Cardiac ventricle fibroblast (primary cell): ENCODE results near the gene CRYAA. TPM values are rescaled to one million over a fixed set of nuclear protein-coding genes. Genes with fewer than 3 reads are reported as not detected.

Experiments
- total RNA-seq: library from RNA; depleted of rRNA; stranded (reverse); fragments of >200 nt; gene quantifications from 2 replicates; pipeline ENCODE4 v1.2.3, GENCODE V29; 2015

The CRYAA gene
- total RNA-seq = not detected in 2 replicates

GRCh38 chr21:43168708-43169107 is at the start of gene CRYAA:
TSS of gene CRYAA (plus strand) at chr21:43169008. CDS start at chr21:43169100, 92 bp downstream.

Other genes with a start within 250 kb of the CRYAA start
- not detected in 2 replicates for gene ERVH48-1, start 243.4 kb upstream of the CRYAA start, total RNA-seq
- gene PKNOX1, start 194.4 kb upstream of the CRYAA start, total RNA-seq = 6.4 and 6.5 TPM in 2 replicates
- 17.2 and 22.6 TPM in 2 replicates for gene CBS, start 93.2 kb upstream of the CRYAA start, total RNA-seq
- 19.0 and 28.8 TPM in 2 replicates for gene U2AF1, start 61.4 kb upstream of the CRYAA start, total RNA-seq